Hepatocyte (in vitro differentiated cells): ENCODE measurements around the gene SUN2. TPM values are rescaled to one million over a fixed set of nuclear protein-coding genes. Genes with fewer than 3 reads are reported as not detected.

Experiments used
- DNase-seq: peaks from one replicate; pipeline ENCODE4 v3.0.0-alpha.2; 2016; ENCODE audit warnings: low spot score
- H2AFZ ChIP-seq: fragments of 200-600 bp; sonication (generic); 2 replicates; pipeline ENCODE4 v1.6.0; 2016; ENCODE audit warnings: antibody characterized with exemption, mild to moderate bottlenecking
- H3K27ac ChIP-seq: fragments of 200-600 bp; sonication (generic); 2 replicates; pipeline ENCODE4 v1.5.1; 2016; ENCODE audit warnings: mild to moderate bottlenecking
- H3K27me3 ChIP-seq: fragments of 200-600 bp; sonication (generic); 2 replicates; pipeline ENCODE4 v1.6.1; 2016
- H3K36me3 ChIP-seq: fragments of 200-600 bp; sonication (generic); replicated peaks from 2 replicates; pipeline ENCODE4 v1.5.1; 2016; ENCODE audit warnings: low read depth; ENCODE audit not compliant: insufficient read depth
- H3K4me1 ChIP-seq: fragments of 200-600 bp; sonication (generic); 2 replicates; pipeline ENCODE4 v1.5.1; 2016; ENCODE audit warnings: mild to moderate bottlenecking, moderate library complexity; ENCODE audit not compliant: insufficient read depth
- H3K4me2 ChIP-seq: fragments of 200-600 bp; sonication (generic); 2 replicates; pipeline ENCODE4 v1.6.0; 2016
- H3K4me3 ChIP-seq: fragments of 200-600 bp; sonication (generic); 2 replicates; pipeline ENCODE4 v1.5.1; 2016; ENCODE audit warnings: mild to moderate bottlenecking
- H3K79me2 ChIP-seq: fragments of 200-600 bp; sonication (generic); 2 replicates; pipeline ENCODE4 v1.6.0; 2017; ENCODE audit warnings: mild to moderate bottlenecking
- H3K9me2 ChIP-seq: fragments of 200-600 bp; sonication (generic); replicated peaks from 2 replicates; pipeline ENCODE4 v1.6.0; 2017; ENCODE audit warnings: mild to moderate bottlenecking; ENCODE audit not compliant: insufficient read depth
- H3K9me3 ChIP-seq: fragments of 200-600 bp; sonication (generic); 2 replicates; pipeline ENCODE4 v1.5.1; 2016; ENCODE audit warnings: low read depth, mild to moderate bottlenecking
- H4K20me1 ChIP-seq: fragments of 200-600 bp; sonication (generic); 2 replicates; pipeline ENCODE4 v1.6.0; 2016; ENCODE audit warnings: mild to moderate bottlenecking; ENCODE audit not compliant: insufficient read depth, poor library complexity, severe bottlenecking
- EZH2 ChIP-seq: fragments of 200-600 bp; sonication (generic); IDR thresholded peaks from 2 replicates; pipeline ENCODE4 v1.6.1; 2016; ENCODE audit warnings: antibody characterized with exemption, mild to moderate bottlenecking, borderline replicate concordance
- EZH2phosphoT487 ChIP-seq: fragments of 200-600 bp; sonication (generic); IDR thresholded peaks from one replicate; pipeline ENCODE4 v1.6.1; 2018; ENCODE audit warnings: antibody characterized with exemption, mild to moderate bottlenecking, low read depth, moderate library complexity; ENCODE audit not compliant: unreplicated experiment, severe bottlenecking
- WGBS: methylation state at CpG from one replicate; pipeline ENCODE4 v1.1.6; 2016; ENCODE audit warnings: low lambda C conversion rate; ENCODE audit errors: missing lambda C conversion rate; 5-methylcytosine and 5-hydroxymethylcytosine counted together
- polyA plus RNA-seq: library from polyadenylated mRNA; unstranded; fragments of >200 nt; fragmentation: Nextera tagmentation; extraction: Ambion mirVana; gene quantifications from 2 replicates; pipeline ENCODE4 v1.2.1, GENCODE V29; 2016
- total RNA-seq: library from RNA; depleted of rRNA; stranded (reverse); fragments of >200 nt; gene quantifications from 2 replicates; pipeline ENCODE4 v1.2.3, GENCODE V29; 2014
- TF ChIP-seq, protein P1 (sequence below): fragments of 200-600 bp; sonication (generic); IDR thresholded peaks from 2 replicates; pipeline ENCODE4 v1.5.1; 2016; ENCODE audit warnings: antibody characterized with exemption, mild to moderate bottlenecking; ENCODE audit not compliant: poor library complexity

SUN2 gene
- total and polyA plus RNA-seq, 2 experiments from 2014 or later: 56.1 to 70.8 TPM

DNA sequence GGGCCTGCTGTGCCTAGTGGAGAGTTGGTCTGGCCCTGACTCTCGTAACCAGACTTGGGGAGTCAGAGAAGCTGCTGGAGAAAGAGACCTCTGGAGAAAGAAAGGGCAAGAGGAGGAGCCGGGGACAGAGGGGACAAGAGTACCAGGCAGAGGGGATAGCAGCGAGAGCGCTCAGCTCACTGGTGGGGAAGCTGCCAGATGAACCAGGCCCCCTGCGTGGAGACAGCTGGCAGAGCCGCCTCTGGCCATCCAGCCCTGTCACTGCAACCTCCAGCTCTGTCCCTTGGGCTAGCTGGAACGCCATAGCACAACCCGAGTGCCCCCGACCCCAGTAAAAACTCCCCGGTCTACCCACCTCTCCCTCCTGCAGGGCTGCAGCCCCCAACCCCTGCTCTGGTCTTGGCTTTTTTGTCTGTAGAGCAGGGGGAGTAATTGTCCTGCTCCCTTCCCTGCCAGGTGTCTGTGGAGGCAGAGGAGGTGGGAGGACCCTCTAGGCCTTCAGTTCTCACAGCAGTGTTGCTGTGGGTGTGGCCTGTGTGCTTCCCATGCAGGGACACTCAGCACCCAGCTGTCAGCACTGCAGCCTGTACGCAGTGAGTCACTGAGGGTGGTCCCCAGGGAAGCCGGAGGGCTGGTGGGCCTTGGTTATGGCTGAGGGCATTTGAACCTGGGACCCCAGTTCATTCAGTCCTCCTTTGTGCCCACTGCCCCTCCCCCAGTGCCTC is 4.8 kb upstream of the SUN2 start:
- peaks cover 8% of the 10 kb centered on the region for H3K4me1 ChIP-seq
- no peaks in the 10 kb centered on the region for H3K9me2 ChIP-seq
- H3K4me3 ChIP-seq: no peak overlapping the region
- no peak overlapping the region for H3K4me2 ChIP-seq
- WGBS: 81% methylated on average over 9 of the region's 12 CpGs
- no peak overlapping the region for H2AFZ ChIP-seq
- no peaks in the 10 kb centered on the region for H3K36me3 ChIP-seq
- no peaks in the 10 kb centered on the region for H3K27me3 ChIP-seq
- H3K27ac ChIP-seq: no peak overlapping the region
- no peaks in the 10 kb centered on the region for H4K20me1 ChIP-seq
- H3K79me2 ChIP-seq: no peaks in the 10 kb centered on the region
- H3K9me3 ChIP-seq: no peaks in the 10 kb centered on the region
- DNase-seq: no peak
- TF ChIP-seq EZH2: no peak
- TF ChIP-seq, protein P1, sequence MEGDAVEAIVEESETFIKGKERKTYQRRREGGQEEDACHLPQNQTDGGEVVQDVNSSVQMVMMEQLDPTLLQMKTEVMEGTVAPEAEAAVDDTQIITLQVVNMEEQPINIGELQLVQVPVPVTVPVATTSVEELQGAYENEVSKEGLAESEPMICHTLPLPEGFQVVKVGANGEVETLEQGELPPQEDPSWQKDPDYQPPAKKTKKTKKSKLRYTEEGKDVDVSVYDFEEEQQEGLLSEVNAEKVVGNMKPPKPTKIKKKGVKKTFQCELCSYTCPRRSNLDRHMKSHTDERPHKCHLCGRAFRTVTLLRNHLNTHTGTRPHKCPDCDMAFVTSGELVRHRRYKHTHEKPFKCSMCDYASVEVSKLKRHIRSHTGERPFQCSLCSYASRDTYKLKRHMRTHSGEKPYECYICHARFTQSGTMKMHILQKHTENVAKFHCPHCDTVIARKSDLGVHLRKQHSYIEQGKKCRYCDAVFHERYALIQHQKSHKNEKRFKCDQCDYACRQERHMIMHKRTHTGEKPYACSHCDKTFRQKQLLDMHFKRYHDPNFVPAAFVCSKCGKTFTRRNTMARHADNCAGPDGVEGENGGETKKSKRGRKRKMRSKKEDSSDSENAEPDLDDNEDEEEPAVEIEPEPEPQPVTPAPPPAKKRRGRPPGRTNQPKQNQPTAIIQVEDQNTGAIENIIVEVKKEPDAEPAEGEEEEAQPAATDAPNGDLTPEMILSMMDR: no peak
- no peak for TF ChIP-seq EZH2phosphoT487

DNA sequence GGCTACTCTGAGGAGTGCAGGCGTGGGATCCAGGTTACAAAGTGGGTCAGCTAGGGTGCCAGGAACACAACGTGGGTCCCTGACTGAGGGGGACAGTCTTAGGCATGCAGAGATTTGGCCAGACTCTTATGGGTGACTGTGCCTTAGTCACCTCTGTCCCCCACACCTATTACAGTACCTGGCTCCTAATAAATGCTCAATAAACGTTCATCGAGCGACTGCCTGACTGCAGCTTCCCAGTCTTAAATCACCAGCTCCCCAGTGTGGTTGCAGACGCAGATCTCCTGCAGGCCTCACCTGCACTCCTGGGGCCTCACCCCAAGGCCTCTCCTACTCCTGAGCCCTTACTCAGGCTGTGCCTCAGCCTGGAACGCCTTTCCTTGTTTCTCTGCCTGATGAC is 3.2 kb upstream of the SUN2 start:
- peaks cover 17% of the 10 kb centered on the region for H3K4me1 ChIP-seq
- no peak overlapping the region for H3K4me3 ChIP-seq
- H2AFZ ChIP-seq: no peak overlapping the region
- H3K27ac ChIP-seq: no peak overlapping the region
- WGBS: 90% methylated on average over 7 of the region's 7 CpGs
- no peaks in the 10 kb centered on the region for H3K36me3 ChIP-seq
- H3K79me2 ChIP-seq: no peaks in the 10 kb centered on the region
- DNase-seq: no peak
- no peaks in the 10 kb centered on the region for H3K9me3 ChIP-seq
- no peaks in the 10 kb centered on the region for H4K20me1 ChIP-seq
- TF ChIP-seq, protein P1: no peak
- TF ChIP-seq EZH2 (no peak), EZH2phosphoT487 (no peak)
- no peak overlapping the region for H3K4me2 ChIP-seq
- H3K9me2 ChIP-seq: no peaks in the 10 kb centered on the region
- no peaks in the 10 kb centered on the region for H3K27me3 ChIP-seq

DNA sequence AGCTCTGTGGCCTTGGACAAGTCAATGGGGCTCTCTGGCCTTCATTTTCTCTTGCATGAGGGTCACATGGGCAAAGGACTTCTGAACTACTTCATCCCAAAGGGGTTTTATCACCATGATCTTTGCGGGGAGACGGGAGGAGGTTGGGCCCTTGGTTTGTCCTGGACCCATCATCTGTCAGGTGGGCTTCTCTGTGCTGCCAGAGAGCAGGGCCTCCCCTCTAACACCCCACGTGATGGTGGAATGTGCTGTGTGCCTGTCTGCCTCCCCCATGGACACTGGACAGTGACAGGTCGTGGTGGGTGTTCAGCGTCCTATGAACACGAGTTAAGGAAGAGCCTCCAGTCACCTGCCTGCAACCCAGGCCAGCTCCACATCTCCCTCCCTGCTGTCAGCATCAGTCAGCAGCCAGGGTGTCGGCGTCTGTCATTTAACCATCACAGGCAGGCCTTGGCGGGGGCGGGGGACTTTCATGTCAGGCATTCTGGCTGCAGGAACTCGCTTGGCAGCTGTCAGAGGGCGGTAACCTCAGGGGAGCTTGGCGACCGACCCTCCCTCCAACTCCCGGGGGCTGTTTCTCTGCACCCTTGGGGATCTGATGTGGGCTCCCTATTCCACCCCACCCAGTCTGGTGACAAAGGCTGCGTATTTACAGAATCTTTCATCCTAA is 2.6 kb upstream of the SUN2 start:
- Histone ChIP-seq H3K4me1 (peaks cover 22% of the 10 kb centered on the region), H3K27me3 (no peaks in the 10 kb centered on the region), H3K9me2 (no peaks in the 10 kb centered on the region), H3K27ac (no peak overlapping the region), H3K36me3 (no peaks in the 10 kb centered on the region), H3K4me2 (no peak overlapping the region), H4K20me1 (no peaks in the 10 kb centered on the region), H2AFZ (no peak overlapping the region), H3K4me3 (no peak overlapping the region), H3K9me3 (no peaks in the 10 kb centered on the region), H3K79me2 (peaks cover 4% of the 10 kb centered on the region)
- TF ChIP-seq EZH2phosphoT487 (no peak), EZH2 (no peak)
- TF ChIP-seq, protein P1: no peak
- WGBS: 79% methylated on average over 16 of the region's 16 CpGs
- DNase-seq: no peak
